HepG2 (cell line): ENCODE measurements around the gene SMDT1. TPM values are rescaled to one million over a fixed set of nuclear protein-coding genes. Genes with fewer than 3 reads are reported as not detected.

Source experiments
- ATAC-seq: fragments of 200-7000 bp; cut with Tn5 transposase; 3 replicates; pipeline ENCODE4 v1.9.1; 2020; ENCODE audit warnings: mild to moderate bottlenecking, moderate library complexity
- BruUV-seq: library from RNA; stranded (reverse); fragments of 400-500 nt; replicated peaks from 2 replicates; lab custom pipeline; 2021; lab: Mats Ljungman, UMichigan
- CTCF ChIA-PET: fragments of 300-600 bp; formaldehyde crosslinking; extraction: SDS; loops from one replicate; lab custom pipeline; 2021; ENCODE audit warnings: low total read pairs, inconsistent platforms, low intra/inter-chr PET ratio; lab: Yijun Ruan, JAX
- POLR2A ChIA-PET: fragments of 350-600 bp; sonication (Branson Sonifier 250); formaldehyde crosslinking; loops from one replicate; lab custom pipeline; 2020; ENCODE audit warnings: antibody characterized with exemption, inconsistent platforms; lab: Yijun Ruan, JAX
- DNase-seq: peaks from one replicate; pipeline ENCODE4 v3.0.0-alpha.2; 2015; ENCODE audit warnings: low spot score
- FAIRE-seq: peaks from 3 replicates; lab custom pipeline; 2011; peaks lifted over from hg19 to GRCh38; lab: Jason Lieb, UNC
- H2AFZ ChIP-seq: one replicate; pipeline ENCODE4 v1.6.1; 2011; ENCODE audit warnings: low read length, inconsistent platforms
- H3K27ac ChIP-seq: fragments of 300-600 bp; 3 replicates; pipeline ENCODE4 v1.8.0; 2011; ENCODE audit warnings: mixed run types, mild to moderate bottlenecking, mixed read lengths, low read length, inconsistent platforms; ENCODE audit not compliant: insufficient read depth; ENCODE audit errors: extremely low read length
- H3K27me3 ChIP-seq, 2 experiments: fragments of 200-600 bp in 1 of 2; 2 replicates in 1 of 2; 3 replicates in 1 of 2; pipeline versions ENCODE4 v1.6.0 to v1.8.0; 2011; ENCODE audit warnings: low read length in 2 of 2, mild to moderate bottlenecking in 2 of 2, moderate library complexity in 2 of 2, inconsistent platforms in 1 of 2; ENCODE audit not compliant: insufficient read depth in 2 of 2, control insufficient read depth in 1 of 2
- H3K36me3 ChIP-seq, 2 experiments: fragments of 200-600 bp in 1 of 2; replicated peaks in 1 of 2; 2 replicates in 1 of 2; 3 replicates in 1 of 2; pipeline versions ENCODE4 v1.5.1 to v1.8.0; 2011; ENCODE audit warnings: low read length in 2 of 2, inconsistent platforms in 1 of 2; ENCODE audit not compliant: insufficient read depth in 2 of 2, control insufficient read depth in 1 of 2
- H3K4me1 ChIP-seq: 2 replicates; pipeline ENCODE4 v1.5.1; 2012; ENCODE audit warnings: low read length, inconsistent platforms; ENCODE audit not compliant: insufficient read depth
- H3K4me2 ChIP-seq: 2 replicates; pipeline ENCODE4 v1.6.0; 2011; ENCODE audit warnings: low read depth, low read length, inconsistent platforms
- H3K4me3 ChIP-seq, 3 experiments: fragments of 200-600 bp in 1 of 3; sonication (generic), shearing (Covaris generic) in 1 of 3; replicated peaks in 1 of 3; 2 replicates each; pipeline ENCODE4 v1.5.1; 2011 to 2016; ENCODE audit warnings: low read length in 3 of 3, inconsistent platforms in 2 of 3, low read depth in 2 of 3, mild to moderate bottlenecking in 2 of 3, control low read depth in 1 of 3, mixed read lengths in 1 of 3; ENCODE audit not compliant: insufficient read depth in 1 of 3
- H3K79me2 ChIP-seq: one replicate; pipeline ENCODE4 v1.6.1; 2011; ENCODE audit warnings: low read length, inconsistent platforms; ENCODE audit not compliant: insufficient read depth
- H3K9ac ChIP-seq: 2 replicates; pipeline ENCODE4 v1.6.0; 2011; ENCODE audit warnings: mild to moderate bottlenecking, low read depth, low read length, inconsistent platforms; ENCODE audit not compliant: insufficient read depth
- H3K9me3 ChIP-seq: 2 replicates; pipeline ENCODE4 v1.5.1; 2012; ENCODE audit warnings: mild to moderate bottlenecking, low read length
- H4K20me1 ChIP-seq: 2 replicates; pipeline ENCODE4 v1.6.0; 2011; ENCODE audit warnings: inconsistent platforms, mild to moderate bottlenecking, low read length, moderate library complexity; ENCODE audit not compliant: insufficient read depth
- CREM ChIP-seq, 2 experiments: sonication (generic) in 1 of 2; formaldehyde crosslinking in 1 of 2; IDR thresholded peaks; 2 replicates each; pipeline versions ENCODE4 v1.4.0 to v1.6.1; 2016 to 2020; ENCODE audit warnings: antibody characterized with exemption in 1 of 2, mild to moderate bottlenecking in 1 of 2, missing genetic modification reagents in 1 of 2
- DR1 ChIP-seq: sonication (generic); formaldehyde crosslinking; IDR thresholded peaks from 2 replicates; pipeline ENCODE4 v1.8.0; 2021; ENCODE audit warnings: mild to moderate bottlenecking, missing genetic modification reagents, inconsistent platforms
- ERF ChIP-seq: IDR thresholded peaks from 2 replicates; pipeline ENCODE4 v1.6.1; 2018; ENCODE audit warnings: missing biosample characterization, missing genetic modification reagents
- ISX ChIP-seq: sonication (generic); formaldehyde crosslinking; conservative IDR thresholded peaks from 2 replicates; pipeline ENCODE4 v1.5.0; 2020; ENCODE audit warnings: missing genetic modification reagents
- JUND ChIP-seq: sonication (generic); formaldehyde crosslinking; IDR thresholded peaks from 2 replicates; pipeline ENCODE4 v1.8.0; 2022; ENCODE audit warnings: mild to moderate bottlenecking, missing genetic modification reagents
- KLF6 ChIP-seq: IDR thresholded peaks from 2 replicates; pipeline ENCODE4 v1.8.0; 2016; ENCODE audit warnings: missing biosample characterization, missing genetic modification reagents
- TCF7 ChIP-seq: sonication (generic); IDR thresholded peaks from 2 replicates; pipeline ENCODE4 v1.6.1; 2016; ENCODE audit warnings: antibody characterized with exemption, low read depth
- THYN1 ChIP-seq: sonication (generic); formaldehyde crosslinking; IDR thresholded peaks from 2 replicates; pipeline ENCODE4 v1.8.1; 2023; ENCODE audit warnings: low read depth, mild to moderate bottlenecking, moderate library complexity, missing genetic modification reagents, borderline replicate concordance
- ZKSCAN1 ChIP-seq: fragments of 150-350 bp; IDR thresholded peaks from 2 replicates; pipeline ENCODE4 v1.6.1; 2014; ENCODE audit warnings: low read length
- ZNF34 ChIP-seq: sonication (generic); formaldehyde crosslinking; IDR thresholded peaks from 2 replicates; pipeline ENCODE4 v1.4.0; 2020; ENCODE audit warnings: mild to moderate bottlenecking, missing genetic modification reagents, borderline replicate concordance
- ZNF446 ChIP-seq: sonication (generic); formaldehyde crosslinking; IDR thresholded peaks from 2 replicates; pipeline ENCODE4 v1.5.0; 2020; ENCODE audit warnings: mild to moderate bottlenecking, missing genetic modification reagents
- ZNF607 ChIP-seq: sonication (generic); formaldehyde crosslinking; IDR thresholded peaks from 2 replicates; pipeline ENCODE4 v1.5.1; 2020; ENCODE audit warnings: missing genetic modification reagents, mild to moderate bottlenecking, borderline replicate concordance
- ZNF775 ChIP-seq: sonication (generic); formaldehyde crosslinking; IDR thresholded peaks from 2 replicates; pipeline ENCODE4 v1.4.0; 2020; ENCODE audit warnings: missing genetic modification reagents, mild to moderate bottlenecking, moderate library complexity, borderline replicate concordance
- WGBS: methylation state at CpG from one replicate; pipeline ENCODE4 v1.1.6; 2017; ENCODE audit warnings: low lambda C conversion rate; 5-methylcytosine and 5-hydroxymethylcytosine counted together
- in situ Hi-C: cut with HindIII; loops from 2 replicates; pipeline ENCODE4 v1.10.0; 2017; ENCODE audit warnings: low pct_unique_long_range_greater_than_20kb; ENCODE audit not compliant: extremely low pct_ligation_motif_present
- intact Hi-C: fragments of 100-400 bp; cut with micrococcal nuclease; formaldehyde crosslinking; loops from one replicate; pipeline ENCODE4 v1.10.0; 2022; ENCODE audit not compliant: unreplicated experiment
- polyA plus RNA-seq, 8 experiments: library from polyadenylated mRNA; depleted of rRNA in 3 of 8; stranded (reverse) in 7 of 8; unstranded in 1 of 8; fragments of >200 nt; fragmentation: Illumina TruSeq in 4 of 8; extraction: Trizol in 4 of 8; gene quantifications; 2 replicates each; pipeline versions ENCODE4 v1.2.1 to v1.2.3, GENCODE V29; 2011 to 2016; ENCODE audit warnings: low read depth in 4 of 8, missing spikeins in 1 of 8, mixed read lengths in 1 of 8; ENCODE audit not compliant: insufficient read depth in 1 of 8
- total RNA-seq, 5 experiments: library from RNA; depleted of rRNA; stranded (reverse); fragments of >200 nt; fragmentation: Illumina TruSeq; extraction: Trizol; gene quantifications; 2 replicates each; pipeline ENCODE4 v1.2.3, GENCODE V29; 2016; ENCODE audit warnings: low read depth in 1 of 5
- TF ChIP-seq, protein P1 (sequence below): fragments of 450-650 bp; IDR thresholded peaks from 2 replicates; pipeline ENCODE4 v1.6.1; 2017; ENCODE audit warnings: mild to moderate bottlenecking

SMDT1 gene
- total and polyA plus RNA-seq, 2 of the 13 experiments (the other 11 are each of a cell fraction or from before 2014, with no cell fraction given) = 8.3 to 26.6 TPM

DNA sequence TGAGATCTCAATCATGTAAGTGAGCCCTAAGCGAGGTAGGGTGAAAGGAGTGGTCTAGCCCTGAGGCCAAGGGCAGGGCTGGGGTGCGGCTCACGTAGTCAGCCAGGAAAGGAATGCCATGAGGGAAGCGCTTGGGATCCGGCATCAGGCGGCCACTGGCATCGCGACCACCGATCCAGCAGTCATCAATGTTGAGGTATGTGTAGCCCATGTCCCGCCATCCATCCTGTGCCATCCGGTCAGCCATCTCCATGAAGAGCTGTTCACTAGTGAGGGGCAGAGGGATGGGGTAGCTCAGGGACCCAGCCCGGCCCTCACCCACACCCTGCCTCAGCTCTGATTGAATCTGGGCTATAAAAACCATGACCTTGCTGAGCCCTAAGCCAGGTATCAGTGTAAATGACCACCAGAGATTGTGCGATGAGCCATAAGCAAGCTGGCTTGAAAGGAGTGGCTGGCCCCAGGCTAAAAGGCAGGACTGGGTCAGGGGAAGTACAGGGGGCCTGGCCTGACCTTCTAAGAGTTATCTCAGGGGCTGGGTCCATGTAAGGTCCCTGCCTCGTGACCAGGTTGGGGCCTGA lies 11.7 kb upstream of the SMDT1 start:
- TF ChIP-seq DR1 (CRISPR knock-in tag) (no peak), TCF7 (no peak), CREM (IDR thresholded peaks at IDR 0.05) (no peak), CREM (CRISPR knock-in tag; IDR thresholded peaks at IDR 0.05) (no peak)
- TF ChIP-seq, protein P1, sequence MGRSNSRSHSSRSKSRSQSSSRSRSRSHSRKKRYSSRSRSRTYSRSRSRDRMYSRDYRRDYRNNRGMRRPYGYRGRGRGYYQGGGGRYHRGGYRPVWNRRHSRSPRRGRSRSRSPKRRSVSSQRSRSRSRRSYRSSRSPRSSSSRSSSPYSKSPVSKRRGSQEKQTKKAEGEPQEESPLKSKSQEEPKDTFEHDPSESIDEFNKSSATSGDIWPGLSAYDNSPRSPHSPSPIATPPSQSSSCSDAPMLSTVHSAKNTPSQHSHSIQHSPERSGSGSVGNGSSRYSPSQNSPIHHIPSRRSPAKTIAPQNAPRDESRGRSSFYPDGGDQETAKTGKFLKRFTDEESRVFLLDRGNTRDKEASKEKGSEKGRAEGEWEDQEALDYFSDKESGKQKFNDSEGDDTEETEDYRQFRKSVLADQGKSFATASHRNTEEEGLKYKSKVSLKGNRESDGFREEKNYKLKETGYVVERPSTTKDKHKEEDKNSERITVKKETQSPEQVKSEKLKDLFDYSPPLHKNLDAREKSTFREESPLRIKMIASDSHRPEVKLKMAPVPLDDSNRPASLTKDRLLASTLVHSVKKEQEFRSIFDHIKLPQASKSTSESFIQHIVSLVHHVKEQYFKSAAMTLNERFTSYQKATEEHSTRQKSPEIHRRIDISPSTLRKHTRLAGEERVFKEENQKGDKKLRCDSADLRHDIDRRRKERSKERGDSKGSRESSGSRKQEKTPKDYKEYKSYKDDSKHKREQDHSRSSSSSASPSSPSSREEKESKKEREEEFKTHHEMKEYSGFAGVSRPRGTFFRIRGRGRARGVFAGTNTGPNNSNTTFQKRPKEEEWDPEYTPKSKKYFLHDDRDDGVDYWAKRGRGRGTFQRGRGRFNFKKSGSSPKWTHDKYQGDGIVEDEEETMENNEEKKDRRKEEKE = no peak
- TF ChIP-seq, all 625 proteins: peak for 0
- H3K9me3 ChIP-seq = no peaks in the 10 kb centered on the region
- BruUV-seq = no TSS peak
- H2AFZ ChIP-seq = no peak overlapping the region
- no peak overlapping the region for H3K4me3 ChIP-seq
- H3K27me3 ChIP-seq = no peaks in the 10 kb centered on the region
- H4K20me1 ChIP-seq = no peaks in the 10 kb centered on the region
- peaks cover under 1 to 5% of the 10 kb centered on the region in 2 experiments; a peak in 3 of 5 replicates for H3K36me3 ChIP-seq
- peaks cover 43% of the 10 kb centered on the region for H3K4me1 ChIP-seq
- ChIA-PET POLR2A (no interaction called here), CTCF (no interaction called here)
- intact Hi-C loops (no loop called here), in situ Hi-C loops (no loop called here)
- 84% methylated on average over 7 of the region's 14 CpGs for WGBS
- DNase-seq (no peak), FAIRE-seq (no peak), ATAC-seq (no peak)
- no peak overlapping the region for H3K9ac ChIP-seq
- H3K79me2 ChIP-seq = no peaks in the 10 kb centered on the region
- H3K27ac ChIP-seq = no peak overlapping the region
- H3K4me2 ChIP-seq = no peak overlapping the region

DNA sequence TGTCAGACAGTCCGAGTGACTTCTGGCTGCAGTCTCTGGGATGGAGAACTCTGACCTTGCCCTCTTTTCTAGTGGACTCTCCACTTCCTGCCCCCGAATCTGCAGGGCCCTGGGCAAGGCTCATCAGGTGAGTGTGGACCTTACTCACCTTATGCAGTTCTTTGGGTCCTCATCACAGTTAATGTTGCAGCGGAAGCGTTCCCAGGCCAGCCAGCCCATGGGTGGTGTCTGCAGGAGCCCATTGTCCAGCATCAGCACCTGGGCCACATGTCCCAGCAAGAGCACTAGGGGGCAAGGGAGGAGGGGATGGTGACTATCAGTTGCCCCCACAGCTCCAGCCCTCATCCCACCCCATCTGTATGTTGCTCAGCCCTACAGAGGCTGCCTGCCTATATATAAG lies 11.2 kb upstream of the SMDT1 start:
- ChIA-PET POLR2A (no interaction called here), CTCF (no interaction called here)
- WGBS = 90% methylated on average over 2 of the region's 4 CpGs
- Histone ChIP-seq H3K79me2 (no peaks in the 10 kb centered on the region), H3K4me3 (no peak overlapping the region), H2AFZ (no peak overlapping the region), H3K36me3 (peaks cover 0 to 5% of the 10 kb centered on the region in 2 experiments; a peak in 3 of 5 replicates), H4K20me1 (no peaks in the 10 kb centered on the region), H3K4me1 (peaks cover 47% of the 10 kb centered on the region), H3K27me3 (no peaks in the 10 kb centered on the region), H3K27ac (no peak overlapping the region), H3K4me2 (no peak overlapping the region), H3K9me3 (no peaks in the 10 kb centered on the region), H3K9ac (no peak overlapping the region)
- DNase-seq (no peak), ATAC-seq (no peak), FAIRE-seq (no peak)
- in situ Hi-C loops (no loop called here), intact Hi-C loops (no loop called here)
- no TSS peak for BruUV-seq
- TF ChIP-seq ZNF775 (CRISPR knock-in tag) (no peak), ZNF607 (CRISPR knock-in tag) (no peak), ERF (CRISPR knock-in tag) (no peak), ZNF34 (CRISPR knock-in tag) (no peak), ZNF446 (CRISPR knock-in tag) (no peak), KLF6 (CRISPR knock-in tag) (no peak), THYN1 (no peak), ZKSCAN1 (no peak), JUND (CRISPR knock-in tag) (no peak), ISX (CRISPR knock-in tag) (no peak)
